GM23338 (cell line): Measurements from ENCODE around the gene CRYAA. TPM values are rescaled to one million over a fixed set of nuclear protein-coding genes. Genes with fewer than 3 reads are reported as not detected.

Source experiments
- ATAC-seq: fragments of 200-7000 bp; cut with Tn5 transposase; 3 replicates; pipeline ENCODE4 v1.9.1; 2020
- DNase-seq: peaks from one replicate; pipeline ENCODE4 v3.0.0-alpha.2; 2015; ENCODE audit warnings: low spot score
- H2AFZ ChIP-seq: fragments of 200-600 bp; sonication (generic); 2 replicates; pipeline ENCODE4 v1.8.0; 2016; ENCODE audit warnings: antibody characterized with exemption, mild to moderate bottlenecking, moderate library complexity
- H3F3A ChIP-seq: fragments of 200-600 bp; sonication (generic); replicated peaks from 2 replicates; pipeline ENCODE4 v1.8.0; 2017; ENCODE audit warnings: antibody characterized with exemption, mixed run types, low read depth
- H3K27ac ChIP-seq: fragments of 200-600 bp; sonication (generic); 2 replicates; pipeline ENCODE4 v1.6.1; 2016; ENCODE audit warnings: low read depth
- H3K27me3 ChIP-seq: fragments of 200-600 bp; sonication (generic); 2 replicates; pipeline ENCODE4 v1.8.0; 2016; ENCODE audit warnings: mild to moderate bottlenecking, mixed run types, moderate library complexity; ENCODE audit not compliant: insufficient read depth
- H3K36me3 ChIP-seq: fragments of 200-600 bp; sonication (generic); 2 replicates; pipeline ENCODE4 v1.8.0; 2016; ENCODE audit warnings: mild to moderate bottlenecking; ENCODE audit not compliant: insufficient read depth
- H3K4me1 ChIP-seq: fragments of 200-600 bp; sonication (generic); 2 replicates; pipeline ENCODE4 v1.8.0; 2016; ENCODE audit warnings: mild to moderate bottlenecking, moderate library complexity; ENCODE audit not compliant: insufficient read depth
- H3K4me2 ChIP-seq: fragments of 200-600 bp; sonication (generic); 2 replicates; pipeline ENCODE4 v1.7.1; 2017; ENCODE audit warnings: mixed run types
- H3K4me3 ChIP-seq: fragments of 200-600 bp; sonication (generic); 2 replicates; pipeline ENCODE4 v1.6.1; 2016; ENCODE audit warnings: mixed run types
- H3K79me2 ChIP-seq: fragments of 200-600 bp; sonication (generic); replicated peaks from 2 replicates; pipeline ENCODE4 v1.8.0; 2017; ENCODE audit warnings: mild to moderate bottlenecking; ENCODE audit not compliant: insufficient read depth
- H3K9me2 ChIP-seq: fragments of 200-600 bp; sonication (generic); 2 replicates; pipeline ENCODE4 v1.8.0; 2017; ENCODE audit not compliant: insufficient read depth
- H4K20me1 ChIP-seq: fragments of 200-600 bp; sonication (generic); replicated peaks from 2 replicates; pipeline ENCODE4 v1.8.0; 2017; ENCODE audit warnings: mild to moderate bottlenecking; ENCODE audit not compliant: insufficient read depth
- H3K27ac Mint-ChIP-seq: 2 replicates; pipeline ENCODE4 v1.8.0; 2020; ENCODE audit warnings: inconsistent platforms, mild to moderate bottlenecking, moderate library complexity, mixed read lengths
- H3K27me3 Mint-ChIP-seq: 3 replicates; pipeline ENCODE4 v1.8.0; 2022; ENCODE audit warnings: low read depth, mild to moderate bottlenecking, moderate library complexity, mixed read lengths, inconsistent platforms; ENCODE audit not compliant: insufficient read depth, poor library complexity
- H3K36me3 Mint-ChIP-seq: 3 replicates; pipeline ENCODE4 v1.8.0; 2021; ENCODE audit warnings: low read depth, mild to moderate bottlenecking, inconsistent platforms, moderate library complexity, mixed read lengths
- H3K4me1 Mint-ChIP-seq: 3 replicates; pipeline ENCODE4 v1.8.0; 2020; ENCODE audit warnings: mild to moderate bottlenecking, inconsistent platforms, mixed read lengths
- H3K4me3 Mint-ChIP-seq: 3 replicates; pipeline ENCODE4 v1.8.0; 2021; ENCODE audit warnings: moderate library complexity, mild to moderate bottlenecking, inconsistent platforms, mixed read lengths
- H3K9me3 Mint-ChIP-seq: 3 replicates; pipeline ENCODE4 v1.8.0; 2020; ENCODE audit warnings: moderate library complexity, mild to moderate bottlenecking, inconsistent platforms, mixed read lengths
- CREB1 ChIP-seq: fragments of 250-450 bp; sonication (Bioruptor Pico); IDR thresholded peaks from 2 replicates; pipeline ENCODE4 v1.5.0; 2020; ENCODE audit warnings: low read depth, mild to moderate bottlenecking, moderate library complexity
- EZH2 ChIP-seq: fragments of 200-600 bp; sonication (generic); IDR thresholded peaks from one replicate; pipeline ENCODE4 v1.8.0; 2017; ENCODE audit warnings: antibody characterized with exemption, mild to moderate bottlenecking, low read depth; ENCODE audit not compliant: unreplicated experiment
- JUNB ChIP-seq: IDR thresholded peaks from one replicate; pipeline ENCODE4 v1.6.1; 2016; ENCODE audit warnings: antibody characterized with exemption; ENCODE audit not compliant: unreplicated experiment
- NANOG ChIP-seq: IDR thresholded peaks from 2 replicates; pipeline ENCODE4 v1.6.1; 2016; ENCODE audit warnings: antibody characterized with exemption, borderline replicate concordance
- ZNF462 ChIP-seq: fragments of 250-450 bp; sonication (Bioruptor Pico); IDR thresholded peaks from 2 replicates; pipeline ENCODE4 v1.5.0; 2020; ENCODE audit warnings: mild to moderate bottlenecking, moderate library complexity
- polyA plus RNA-seq: library from polyadenylated mRNA; unstranded; fragments of >200 nt; fragmentation: Nextera tagmentation; extraction: Ambion mirVana; gene quantifications from 2 replicates; pipeline ENCODE4 v1.2.1, GENCODE V29; 2016
- total RNA-seq: library from RNA; depleted of rRNA; stranded (reverse); fragments of >200 nt; shearing (Covaris generic); gene quantifications from 2 replicates; pipeline ENCODE4 v1.2.3, GENCODE V29; 2014
- TF ChIP-seq, protein P1 (sequence below), 2 experiments: fragments of 200-600 bp in 1 of 2; sonication (generic) in 1 of 2; conservative IDR thresholded peaks; 2 replicates each; pipeline versions ENCODE4 v1.5.1 to v1.6.1; 2016 to 2017; ENCODE audit warnings: antibody characterized with exemption in 2 of 2, low read depth in 2 of 2, mild to moderate bottlenecking in 2 of 2, moderate library complexity in 1 of 2
- TF ChIP-seq, protein P2 (sequence below): IDR thresholded peaks from 2 replicates; pipeline ENCODE4 v1.6.1; 2016; ENCODE audit warnings: antibody characterized with exemption

The CRYAA gene
- total and polyA plus RNA-seq, 2 experiments from 2014 or later = not detected

- TF ChIP-seq ZNF462 (CRISPR knock-in tag) (no peak), JUNB (no peak)
- TF ChIP-seq, protein P1, sequence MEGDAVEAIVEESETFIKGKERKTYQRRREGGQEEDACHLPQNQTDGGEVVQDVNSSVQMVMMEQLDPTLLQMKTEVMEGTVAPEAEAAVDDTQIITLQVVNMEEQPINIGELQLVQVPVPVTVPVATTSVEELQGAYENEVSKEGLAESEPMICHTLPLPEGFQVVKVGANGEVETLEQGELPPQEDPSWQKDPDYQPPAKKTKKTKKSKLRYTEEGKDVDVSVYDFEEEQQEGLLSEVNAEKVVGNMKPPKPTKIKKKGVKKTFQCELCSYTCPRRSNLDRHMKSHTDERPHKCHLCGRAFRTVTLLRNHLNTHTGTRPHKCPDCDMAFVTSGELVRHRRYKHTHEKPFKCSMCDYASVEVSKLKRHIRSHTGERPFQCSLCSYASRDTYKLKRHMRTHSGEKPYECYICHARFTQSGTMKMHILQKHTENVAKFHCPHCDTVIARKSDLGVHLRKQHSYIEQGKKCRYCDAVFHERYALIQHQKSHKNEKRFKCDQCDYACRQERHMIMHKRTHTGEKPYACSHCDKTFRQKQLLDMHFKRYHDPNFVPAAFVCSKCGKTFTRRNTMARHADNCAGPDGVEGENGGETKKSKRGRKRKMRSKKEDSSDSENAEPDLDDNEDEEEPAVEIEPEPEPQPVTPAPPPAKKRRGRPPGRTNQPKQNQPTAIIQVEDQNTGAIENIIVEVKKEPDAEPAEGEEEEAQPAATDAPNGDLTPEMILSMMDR (conservative IDR thresholded peaks at IDR 0.05; ENCODE audit: low read depth in 2 of 2) = no peak
Observed at GRCh38 chr21:43208561-43209332, 39.9 kb downstream of the CRYAA start (continued).

- H3K9me3 Mint-ChIP-seq = peaks cover 8% of the 10 kb centered on the region; the same call in 2 of the 3 replicates
- Histone ChIP-seq H3K4me1 (no peaks in the 10 kb centered on the region), H3K36me3 (no peaks in the 10 kb centered on the region), H3K27ac (no peak overlapping the region), H2AFZ (no peak overlapping the region), H3K79me2 (no peaks in the 10 kb centered on the region), H3K9me2 (no peaks in the 10 kb centered on the region), H4K20me1 (no peaks in the 10 kb centered on the region), H3K4me3 (no peak overlapping the region), H3K27me3 (no peaks in the 10 kb centered on the region), H3K4me2 (no peak overlapping the region), H3F3A (no peaks in the 10 kb centered on the region)
- H3K27ac Mint-ChIP-seq = no peak overlapping the region
- H3K4me3 Mint-ChIP-seq = no peak overlapping the region
- H3K36me3 Mint-ChIP-seq = peaks cover 4% of the 10 kb centered on the region; the same call in 1 of the 3 replicates
- no peak for ATAC-seq
- H3K4me1 Mint-ChIP-seq = peaks cover 7% of the 10 kb centered on the region
- H3K27me3 Mint-ChIP-seq = peaks cover 3% of the 10 kb centered on the region
- DNase-seq = no peak
- no peak for TF ChIP-seq EZH2
- no peak for TF ChIP-seq JUNB
- TF ChIP-seq, protein P1 (conservative IDR thresholded peaks at IDR 0.05; ENCODE audit: low read depth in 2 of 2) = no peak
- no peak for TF ChIP-seq NANOG
- TF ChIP-seq, protein P2, sequence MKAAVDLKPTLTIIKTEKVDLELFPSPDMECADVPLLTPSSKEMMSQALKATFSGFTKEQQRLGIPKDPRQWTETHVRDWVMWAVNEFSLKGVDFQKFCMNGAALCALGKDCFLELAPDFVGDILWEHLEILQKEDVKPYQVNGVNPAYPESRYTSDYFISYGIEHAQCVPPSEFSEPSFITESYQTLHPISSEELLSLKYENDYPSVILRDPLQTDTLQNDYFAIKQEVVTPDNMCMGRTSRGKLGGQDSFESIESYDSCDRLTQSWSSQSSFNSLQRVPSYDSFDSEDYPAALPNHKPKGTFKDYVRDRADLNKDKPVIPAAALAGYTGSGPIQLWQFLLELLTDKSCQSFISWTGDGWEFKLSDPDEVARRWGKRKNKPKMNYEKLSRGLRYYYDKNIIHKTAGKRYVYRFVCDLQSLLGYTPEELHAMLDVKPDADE = no peak
- no peak for TF ChIP-seq CREB1 (CRISPR knock-in tag)
Observed at GRCh38 chr21:43209575-43210453, 41.0 kb downstream of the CRYAA start.
